GM21381 (cell line): ENCODE results near the gene AKR1C2.
"Not testable (repeated sequence)": the region's sequence is repeated elsewhere in the genome, so short reads cannot be mapped to it uniquely, and the experiment has no call there.

Experiments used
- ATAC-seq: cut with Tn5 transposase; IDR thresholded peaks from one replicate; pipeline ENCODE4 v1.9.1; 2021; ENCODE audit warnings: mild to moderate bottlenecking, moderate library complexity; ENCODE audit not compliant: unreplicated experiment

The AKR1C2 gene

DNA sequence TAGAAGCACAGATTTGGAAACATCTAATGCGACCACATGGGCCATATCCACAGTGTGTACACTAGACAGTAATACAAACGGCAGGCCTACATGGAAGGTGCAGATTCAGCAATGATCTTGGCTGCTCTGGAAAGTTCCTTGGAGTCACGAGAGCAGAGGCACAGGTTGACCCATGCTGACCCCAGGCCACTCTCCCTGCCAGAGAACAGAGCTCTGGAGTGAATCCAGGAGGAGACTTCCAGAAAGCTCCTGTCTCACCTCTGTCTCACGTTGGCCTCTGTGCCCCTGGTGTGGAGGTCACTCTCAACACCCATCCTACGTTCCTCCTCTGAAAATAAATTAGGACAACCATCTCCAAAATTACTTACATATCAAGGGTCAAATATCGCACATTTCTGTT is 12.2 kb downstream of the AKR1C2 start:
- ATAC-seq = not testable (repeated sequence)

DNA sequence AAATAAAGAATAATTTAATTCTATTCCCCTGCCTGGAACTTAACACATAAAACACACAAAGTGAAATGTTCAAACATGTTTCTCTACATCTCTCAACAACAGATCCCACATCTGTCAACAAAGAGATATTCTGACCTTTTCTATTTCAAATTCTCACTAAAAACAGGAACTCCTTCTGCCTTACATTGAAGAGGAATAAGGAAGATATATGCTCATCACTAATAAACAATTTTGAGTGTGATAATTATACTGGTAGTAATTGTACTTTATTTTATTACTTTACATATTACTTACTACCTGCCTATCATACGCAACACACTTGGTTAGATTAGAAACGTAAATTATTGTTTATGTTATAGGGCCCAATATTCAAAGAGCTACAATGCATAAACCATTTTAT is 13.4 kb downstream of the AKR1C2 start:
- ATAC-seq = no peak

DNA sequence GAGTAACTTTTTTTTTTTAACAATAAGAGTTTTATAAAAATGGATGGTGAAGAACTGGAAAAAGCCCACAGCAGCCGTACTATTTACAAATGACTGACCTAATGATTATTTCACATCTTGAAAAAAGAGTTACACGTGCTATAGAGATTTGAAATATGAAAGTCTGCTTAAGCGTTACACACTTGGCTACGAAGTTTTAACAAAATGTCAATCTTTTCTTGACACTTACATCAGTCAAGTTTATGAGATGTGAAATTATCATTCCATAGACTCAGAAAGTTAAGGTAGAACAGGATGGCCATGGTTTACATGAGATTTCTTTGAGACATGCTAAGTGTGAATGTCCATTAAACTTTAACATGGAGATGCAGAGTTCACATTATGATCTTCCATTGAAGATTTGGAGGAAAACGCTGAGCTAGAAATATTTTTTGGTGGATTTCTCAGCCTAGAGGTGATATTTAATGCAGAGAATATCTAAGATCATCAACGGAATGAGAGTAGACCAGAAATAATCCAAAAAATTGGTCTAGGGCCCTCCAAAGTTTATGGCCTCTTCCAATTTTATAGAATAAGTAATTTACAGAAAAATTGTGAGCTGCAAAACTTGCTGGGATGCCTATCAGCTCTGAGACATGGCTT is 15.5 kb downstream of the AKR1C2 start:
- not testable (repeated sequence) for ATAC-seq

DNA sequence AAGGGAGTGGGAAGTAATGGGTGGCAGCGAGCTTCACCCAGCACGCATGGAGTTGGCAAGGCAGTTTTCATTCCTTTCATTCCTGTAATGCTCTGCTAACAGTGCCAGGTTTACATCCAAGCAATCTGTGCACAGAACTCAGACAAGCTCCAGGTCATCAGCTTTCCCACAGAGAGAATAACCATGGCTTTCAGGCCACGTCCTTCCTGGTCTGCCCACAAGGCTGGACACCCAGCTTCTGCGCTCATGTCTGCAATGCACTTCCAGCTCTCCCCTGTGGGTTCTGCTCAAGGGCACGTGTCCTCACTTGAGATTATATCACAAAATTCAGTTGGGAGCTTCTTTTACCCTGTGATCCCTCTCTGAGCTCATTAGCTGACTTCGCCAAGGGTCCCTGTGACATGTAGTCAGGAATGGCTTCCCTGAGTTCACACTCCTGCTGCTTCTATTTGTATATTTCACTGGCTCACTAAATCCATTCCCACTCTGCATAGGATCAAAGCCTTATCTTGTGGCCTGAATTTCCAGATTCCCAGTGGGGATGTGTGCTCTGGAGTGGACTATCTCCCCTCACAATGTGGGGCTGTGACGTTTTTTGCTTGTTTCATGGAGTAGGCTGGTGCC is 18.6 kb downstream of the AKR1C2 start:
- ATAC-seq = no peak

DNA sequence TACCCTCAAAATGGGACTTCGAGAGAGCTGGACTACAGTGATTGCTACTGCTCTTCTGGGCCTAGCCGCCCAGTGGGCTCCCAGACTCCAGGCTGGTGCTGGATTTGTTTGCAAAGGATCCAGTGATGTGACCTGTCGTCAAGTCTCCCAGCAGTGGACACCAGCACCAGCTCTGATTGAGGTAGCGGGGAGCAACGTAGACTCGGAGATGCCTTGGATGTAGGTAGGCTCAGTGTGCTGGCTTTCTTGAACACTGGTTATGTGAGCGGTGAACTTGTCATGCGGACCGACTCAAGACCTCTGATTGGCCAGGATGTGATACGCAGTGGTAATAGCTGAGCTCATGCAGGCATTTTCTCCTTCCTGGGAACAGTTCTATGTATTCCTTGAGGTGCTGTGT is 19.4 kb downstream of the AKR1C2 start:
- ATAC-seq = no peak

DNA sequence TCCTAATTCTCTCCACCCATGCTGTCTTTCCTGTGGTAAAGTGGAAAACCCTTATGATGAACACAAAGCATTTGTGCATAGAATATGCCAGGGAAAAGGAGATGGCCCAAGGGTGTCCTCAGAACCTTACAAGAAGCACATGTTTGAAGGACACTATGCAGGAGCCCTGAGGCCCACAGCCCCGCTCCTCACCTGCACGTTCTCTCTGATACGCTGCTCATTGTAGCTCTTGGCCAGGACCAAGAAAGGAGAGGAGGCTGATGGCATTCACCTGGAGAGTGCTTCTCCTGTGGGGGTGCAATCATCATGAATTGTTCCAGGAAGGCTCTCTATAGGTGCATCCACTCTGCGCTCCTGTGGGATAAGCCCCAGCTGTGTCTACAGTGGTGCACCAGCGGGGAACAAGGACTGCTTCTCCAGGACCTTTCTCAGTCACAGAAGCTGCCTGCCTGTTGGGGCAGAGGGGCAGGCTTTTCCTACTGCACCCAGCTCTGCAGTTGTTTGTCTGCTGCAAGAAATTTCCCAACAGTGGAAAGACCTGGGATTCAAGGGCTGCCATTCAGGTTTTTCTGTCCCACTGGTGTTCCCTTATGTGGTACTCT is 19.9 kb downstream of the AKR1C2 start:
- ATAC-seq = no peak

DNA sequence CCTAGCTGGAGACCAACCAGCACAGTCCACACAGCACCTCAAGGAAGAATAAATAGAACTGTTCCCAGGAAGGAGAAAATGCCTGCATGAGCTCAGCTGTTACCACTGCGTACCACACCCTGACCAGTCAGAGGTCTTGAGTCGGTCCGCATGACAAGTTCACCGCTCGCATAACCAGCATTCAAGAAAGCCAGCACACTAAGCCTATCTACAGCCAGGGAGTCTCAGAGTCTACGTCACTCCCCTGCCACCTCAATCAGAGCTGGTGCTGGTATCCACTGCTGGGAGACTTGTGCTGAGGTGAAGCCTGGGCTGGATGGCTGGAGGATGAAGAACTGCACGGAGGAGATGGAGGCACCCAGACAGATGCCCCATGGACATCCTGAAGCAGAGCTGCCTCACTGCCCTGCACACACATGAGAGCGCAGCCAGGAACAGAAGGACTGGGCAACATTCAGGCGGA is 20.9 kb downstream of the AKR1C2 start:
- no peak for ATAC-seq

DNA sequence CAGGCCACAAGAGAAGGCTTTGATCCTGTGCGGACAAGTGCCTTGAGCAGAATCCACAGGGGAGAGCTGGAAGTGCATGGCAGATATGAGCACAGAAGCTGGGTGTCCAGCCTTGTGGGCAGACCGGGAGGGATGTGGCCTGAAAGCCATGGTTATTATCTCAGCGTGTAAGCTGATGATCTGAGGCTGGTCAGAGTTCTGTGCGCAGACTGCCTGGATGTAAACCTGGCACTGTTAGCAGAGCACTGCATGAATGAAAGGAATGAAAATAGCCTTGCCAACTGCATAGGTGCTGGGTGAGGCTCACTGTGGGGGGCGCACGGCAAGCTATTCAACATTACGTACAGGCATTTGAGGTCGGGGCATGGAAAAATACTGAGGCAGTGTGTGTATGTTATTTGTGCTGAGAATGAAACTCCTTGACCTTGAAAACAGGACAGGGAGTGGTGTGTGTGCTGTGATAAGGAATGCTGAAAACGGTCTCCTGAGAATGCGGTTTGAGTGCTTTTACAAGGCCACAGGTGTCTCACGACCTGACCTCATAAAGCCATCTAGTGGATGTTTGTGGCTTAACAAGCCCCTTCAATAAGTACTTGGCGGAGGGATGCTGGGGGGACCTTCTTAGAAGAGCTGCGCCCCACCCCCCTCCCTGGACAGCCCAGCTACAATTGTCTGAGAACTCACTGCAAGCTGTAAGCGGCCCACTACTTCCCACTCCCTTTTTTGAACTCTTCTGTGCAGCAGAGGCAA is 21.8 kb downstream of the AKR1C2 start:
- ATAC-seq = no peak

DNA sequence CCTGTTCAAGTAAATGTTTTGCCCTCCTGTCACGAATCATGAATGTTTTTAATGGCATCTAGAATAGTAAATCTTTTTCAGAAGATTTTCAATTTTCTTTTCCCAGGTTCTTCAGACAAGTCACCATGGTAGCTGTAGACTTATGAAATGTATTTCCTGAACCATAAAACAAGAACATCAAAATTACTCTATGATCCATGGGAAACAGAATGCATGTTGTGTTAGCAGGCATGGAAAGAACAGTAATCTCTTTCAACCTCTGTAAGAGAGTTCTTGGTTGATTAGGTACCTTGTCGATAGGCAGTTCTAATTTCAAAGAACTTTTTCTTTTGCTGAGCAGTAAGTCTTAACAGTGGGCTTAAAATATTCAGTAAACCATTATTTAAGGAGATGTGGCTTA is 22.9 kb downstream of the AKR1C2 start:
- no peak for ATAC-seq

DNA sequence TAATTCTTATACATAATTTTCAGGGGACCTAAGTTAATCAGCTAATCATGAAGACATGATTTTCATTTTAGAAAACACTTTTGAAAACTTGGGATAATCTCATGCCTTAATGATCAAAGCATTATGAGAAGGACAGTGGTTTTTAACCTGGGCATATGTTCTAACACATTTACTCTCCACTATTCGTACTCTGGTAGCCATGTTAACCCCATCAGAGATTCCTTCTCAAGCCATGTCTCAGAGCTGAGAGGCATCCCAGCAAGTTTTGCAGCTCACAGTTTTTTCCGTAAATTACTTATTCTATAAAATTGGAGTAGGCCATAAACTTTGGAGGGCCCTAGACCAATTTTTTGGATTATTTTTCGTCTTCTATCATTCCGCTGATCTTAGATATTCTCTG is 24.8 kb downstream of the AKR1C2 start:
- ATAC-seq = no peak

DNA sequence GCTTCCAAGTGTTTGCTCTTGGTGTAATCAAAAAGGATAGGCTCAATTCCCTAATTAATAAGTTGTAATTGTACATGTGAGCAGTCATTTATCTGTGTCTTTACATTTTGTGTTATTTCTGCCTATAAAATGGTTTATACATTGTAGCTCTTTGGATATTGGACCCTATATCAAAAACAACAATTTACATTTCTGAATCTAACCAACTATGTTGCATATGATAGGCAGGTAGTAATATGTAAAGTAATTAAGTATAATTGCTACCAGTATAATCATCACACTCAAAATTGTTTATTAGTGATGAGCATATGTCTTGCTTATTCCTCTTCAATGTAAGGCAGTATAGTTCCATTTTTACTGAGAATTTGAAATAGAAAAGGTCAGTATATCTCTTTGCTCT is 26.6 kb downstream of the AKR1C2 start:
- ATAC-seq = no peak

DNA sequence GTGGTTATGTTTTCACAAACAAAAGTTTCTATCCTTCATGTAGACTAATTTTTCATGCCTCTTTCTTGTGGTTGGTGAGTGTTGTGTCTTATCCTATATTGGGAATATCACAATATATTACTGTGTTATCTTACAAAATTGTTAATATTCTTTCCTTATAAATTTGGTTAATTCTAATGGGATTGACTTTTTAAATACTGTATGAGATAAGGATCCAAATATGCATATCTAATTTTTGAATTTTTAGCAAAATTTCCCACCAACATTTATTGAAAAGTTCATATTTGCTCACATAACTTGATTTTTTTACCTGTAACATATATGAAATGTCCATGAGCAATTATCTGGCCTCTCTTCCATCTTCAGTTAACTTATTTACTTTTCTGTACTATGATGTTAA is 29.3 kb downstream of the AKR1C2 start:
- ATAC-seq = not testable (repeated sequence)

DNA sequence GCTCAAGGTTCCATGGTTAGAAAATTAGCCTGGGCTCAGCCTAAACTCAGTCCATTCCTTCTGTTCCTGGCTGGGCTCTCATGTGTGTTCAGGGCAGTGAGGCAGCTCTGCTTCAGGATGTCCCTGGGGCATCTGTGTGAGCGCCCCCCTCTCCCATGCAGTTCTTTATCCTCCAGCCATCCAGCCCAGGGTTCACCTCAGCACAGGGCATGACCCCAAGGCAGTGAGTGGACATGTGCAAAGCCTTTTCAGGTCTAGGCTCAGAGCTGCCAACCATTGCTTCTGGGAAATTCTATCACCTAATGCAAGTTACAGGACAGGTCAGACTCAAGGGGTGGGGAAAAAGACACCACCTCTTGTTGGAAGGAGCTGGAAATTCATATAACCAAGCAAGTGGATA is 30.4 kb downstream of the AKR1C2 start:
- ATAC-seq = not testable (repeated sequence)

DNA sequence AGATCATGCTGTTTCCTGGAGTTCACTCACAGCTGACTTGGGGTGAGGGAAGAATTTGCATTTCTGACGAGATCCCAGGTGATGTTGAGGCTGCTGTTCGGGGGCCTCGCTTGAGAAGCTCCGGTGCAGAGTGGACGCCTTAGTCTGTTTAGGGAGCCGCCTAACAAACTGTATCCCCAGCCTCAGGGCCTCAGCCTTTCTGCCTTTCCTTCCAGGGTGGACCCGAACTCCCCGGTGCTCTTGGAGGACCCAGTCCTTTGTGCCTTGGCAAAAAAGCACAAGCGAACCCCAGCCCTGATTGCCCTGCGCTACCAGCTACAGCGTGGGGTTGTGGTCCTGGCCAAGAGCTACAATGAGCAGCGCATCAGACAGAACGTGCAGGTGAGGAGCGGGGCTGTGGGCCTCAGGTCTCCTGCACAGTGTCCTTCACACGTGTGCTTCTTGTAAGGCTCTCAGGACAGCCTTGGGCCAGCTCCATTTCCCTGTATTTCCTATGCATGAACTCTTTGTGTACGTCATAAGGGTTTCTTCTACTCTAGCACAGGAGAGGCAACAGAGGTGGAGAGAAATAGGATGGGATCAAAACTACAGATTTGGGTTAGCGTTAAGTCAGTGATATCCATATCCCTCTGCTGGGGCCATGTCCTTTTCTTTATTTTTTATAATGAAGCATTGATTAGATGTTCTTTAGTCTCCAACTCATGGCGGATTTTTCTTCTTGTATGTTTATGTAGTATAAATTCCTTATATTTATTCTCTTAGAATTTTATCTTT is 31.1 kb downstream of the AKR1C2 start:
- ATAC-seq = not testable (repeated sequence)

DNA sequence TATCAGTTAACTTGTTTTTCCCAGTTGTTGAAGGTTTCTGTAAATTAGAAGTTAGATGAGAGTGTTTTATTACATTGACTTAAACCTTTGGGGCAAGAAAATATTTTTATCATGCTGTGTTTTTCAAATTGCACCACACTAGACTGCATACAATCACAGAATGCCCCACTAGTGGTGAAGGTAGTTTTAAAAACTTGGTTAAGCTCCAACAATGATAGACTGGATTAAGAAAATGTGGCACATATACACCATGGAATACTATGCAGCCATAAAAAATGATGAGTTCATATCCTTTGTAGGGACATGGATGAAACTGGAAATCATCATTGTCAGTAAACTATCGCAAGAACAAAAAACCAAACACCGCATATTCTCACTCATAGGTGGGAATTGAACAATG is 33.3 kb downstream of the AKR1C2 start:
- not testable (repeated sequence) for ATAC-seq

DNA sequence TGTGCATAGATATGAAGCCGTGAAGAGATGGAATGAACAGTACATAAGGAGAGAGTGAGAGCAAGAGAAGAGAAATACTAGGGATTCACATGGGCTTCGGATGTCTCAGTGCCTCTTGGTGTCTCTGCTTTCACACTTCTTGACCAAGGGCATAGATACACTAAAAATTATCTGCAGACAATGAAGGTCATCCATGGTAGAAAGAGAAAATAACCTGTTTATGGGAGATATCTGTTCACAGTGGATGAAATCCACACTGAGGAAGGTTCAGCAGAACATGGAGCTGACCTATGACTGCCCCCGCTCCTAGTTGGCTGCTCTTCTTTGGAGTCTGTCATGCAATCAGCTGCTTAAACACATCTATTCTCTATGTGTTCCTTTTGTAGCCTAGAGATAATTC is 34.4 kb downstream of the AKR1C2 start:
- ATAC-seq = not testable (repeated sequence)

DNA sequence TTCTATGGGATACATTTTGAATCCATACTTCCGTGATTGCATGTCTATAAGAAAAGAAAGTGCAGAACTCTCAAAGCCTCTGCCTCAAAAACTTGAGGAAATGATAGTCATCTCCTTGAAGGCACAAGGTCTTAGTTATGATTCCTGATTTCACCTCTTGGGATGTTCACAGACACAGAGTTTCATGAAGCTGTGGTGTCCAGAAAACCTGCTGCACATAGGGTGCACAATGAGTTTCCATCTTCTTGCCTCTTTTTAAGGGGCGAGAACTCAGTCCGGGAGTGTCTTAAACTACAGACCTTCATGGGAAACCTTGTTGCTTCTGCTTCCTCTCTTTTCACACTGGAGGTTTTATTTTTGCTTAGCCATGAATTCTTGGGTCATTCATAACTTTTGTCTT is 36.5 kb downstream of the AKR1C2 start:
- ATAC-seq = not testable (repeated sequence)

DNA sequence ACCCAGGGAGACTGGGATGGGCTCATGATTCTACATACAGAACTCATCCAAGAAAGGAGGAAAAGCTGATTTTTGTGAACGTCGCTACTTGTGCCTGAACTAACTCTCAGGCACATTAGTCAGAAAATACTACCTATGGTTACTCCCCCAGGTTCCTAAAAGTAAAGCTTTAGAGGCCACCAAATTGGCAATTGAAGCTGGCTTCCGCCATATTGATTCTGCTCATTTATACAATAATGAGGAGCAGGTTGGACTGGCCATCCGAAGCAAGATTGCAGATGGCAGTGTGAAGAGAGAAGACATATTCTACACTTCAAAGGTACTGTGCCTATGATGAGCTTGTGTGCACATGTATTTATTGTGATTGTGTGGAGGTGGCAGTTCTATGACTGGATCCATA is 37.9 kb downstream of the AKR1C2 start:
- ATAC-seq = not testable (repeated sequence)

DNA sequence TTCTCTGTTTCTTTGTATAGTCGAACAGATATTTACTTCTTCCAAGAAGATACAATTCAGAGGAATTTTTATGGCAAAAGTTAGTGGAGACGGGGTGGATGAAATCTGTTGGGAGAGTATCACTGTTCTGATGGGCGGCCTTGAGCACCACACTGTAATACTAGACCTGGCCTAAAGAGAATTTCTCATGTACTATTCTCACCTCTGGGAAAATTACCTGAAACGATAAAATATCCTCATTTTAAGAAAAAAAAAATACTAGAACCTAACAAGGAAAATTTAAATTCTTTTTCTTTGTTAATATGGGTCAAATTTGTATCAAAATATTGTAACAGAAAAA is 39.9 kb downstream of the AKR1C2 start:
- ATAC-seq = not testable (repeated sequence)

DNA sequence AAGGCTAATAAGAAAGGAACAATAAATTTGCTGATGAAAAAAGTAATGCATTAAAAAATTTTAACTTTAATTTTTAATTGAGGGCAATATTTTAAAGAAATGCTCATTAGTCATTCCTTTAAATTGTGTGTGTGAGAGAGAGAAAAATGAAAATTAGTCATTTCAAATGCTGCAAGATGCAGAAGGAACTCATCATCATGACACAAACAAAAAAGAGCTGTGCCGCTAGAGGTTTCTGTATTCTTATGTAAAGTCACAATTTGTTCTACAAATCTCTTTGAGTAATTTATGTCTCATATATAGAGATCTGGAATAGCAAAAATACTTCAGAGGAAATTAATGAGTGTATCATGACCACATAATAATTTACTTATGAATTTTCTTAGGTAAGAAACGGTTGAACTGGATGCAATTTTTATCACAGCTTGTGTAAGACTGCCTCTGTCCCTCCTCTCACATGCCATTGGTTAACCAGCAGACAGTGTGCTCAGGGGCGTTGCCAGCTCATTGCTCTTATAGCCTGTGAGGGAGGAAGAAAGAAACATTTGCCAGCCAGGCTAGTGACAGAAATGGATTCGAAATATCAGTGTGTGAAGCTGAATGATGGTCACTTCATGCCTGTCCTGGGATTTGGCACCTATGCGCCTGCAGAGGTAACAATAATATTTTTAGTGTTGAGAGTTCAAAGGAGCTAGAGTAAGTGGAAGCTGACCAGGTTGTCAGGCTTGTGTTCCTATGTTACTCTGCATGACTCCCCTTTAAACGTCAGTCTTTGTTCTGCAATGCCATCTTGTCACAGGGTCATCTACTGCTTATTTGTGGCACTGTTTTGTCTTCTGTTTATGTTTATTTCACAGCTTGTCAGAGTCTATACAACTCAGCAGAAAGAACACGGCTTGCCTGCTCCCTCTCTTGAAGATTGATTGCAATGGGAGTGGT is 40.5 kb downstream of the AKR1C2 start, which contains the start of gene AKR1C1:
TSS of gene AKR1C1 (plus strand) at position 540 of the 939 bp plus-strand sequence. CDS start at position 570, 30 bp downstream.
- not testable (repeated sequence) for ATAC-seq
